GM20431 (cell line): ENCODE data around the gene NTN1.

ENCODE experiments used
- in situ Hi-C: fragments of 300-500 bp; cut with MseI, MboI; formaldehyde crosslinking; loops from one replicate; pipeline ENCODE4 v1.15.0; 2020; ENCODE audit warnings: low sequenced_read_pairs; ENCODE audit not compliant: unreplicated experiment

Gene NTN1

GRCh38 chr17:9237661-9238301 is 216.5 kb downstream of the NTN1 start:
- in situ Hi-C loops, result no loop called here

DNA sequence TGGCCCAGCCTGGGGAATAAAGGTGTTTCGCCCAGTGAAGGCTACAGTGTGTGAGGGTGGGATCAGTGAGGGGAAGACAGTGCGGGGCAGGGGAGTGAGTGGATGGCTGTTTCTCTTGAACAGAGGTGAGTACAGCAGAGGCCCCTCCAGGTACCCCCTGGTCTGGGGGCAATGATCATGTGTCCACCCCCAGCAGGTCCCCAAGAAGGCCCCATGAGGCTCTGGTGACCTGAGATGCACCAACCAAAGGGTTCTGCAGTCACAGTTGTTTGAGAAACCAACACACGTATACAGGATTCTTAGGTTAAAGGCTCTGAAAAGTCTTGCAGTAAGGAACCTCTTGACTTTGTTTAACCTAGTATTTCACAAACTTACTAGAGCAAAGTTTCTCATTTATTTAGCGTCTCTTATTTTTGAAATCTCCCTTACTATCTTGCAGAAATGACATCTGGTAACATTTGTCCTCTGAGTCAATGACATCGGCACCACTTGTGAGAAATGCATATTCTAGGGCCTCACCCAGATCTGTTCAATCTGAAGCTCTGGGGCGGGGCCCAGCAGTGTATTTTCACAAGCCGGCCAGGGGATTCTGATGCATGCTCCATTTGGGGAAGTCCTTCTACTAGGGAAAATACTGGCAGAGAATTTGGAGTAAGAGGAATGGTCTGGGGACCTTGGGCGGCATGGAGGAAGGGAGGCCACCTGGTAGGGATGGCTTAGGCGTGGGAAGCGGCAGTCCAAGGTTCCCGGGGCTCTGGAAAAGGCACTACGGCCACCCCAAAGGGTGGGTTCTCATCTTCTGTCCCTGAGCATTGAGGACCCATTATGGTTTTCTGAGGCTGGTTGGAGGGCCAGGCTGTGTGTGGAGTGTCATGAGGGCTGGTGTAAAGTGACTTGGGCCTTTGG is 217.3 kb downstream of the NTN1 start:
- in situ Hi-C loops, result no loop called here

GRCh38 chr17:9239246-9239792 is 218.0 kb downstream of the NTN1 start:
- in situ Hi-C loops, result no loop called here

DNA sequence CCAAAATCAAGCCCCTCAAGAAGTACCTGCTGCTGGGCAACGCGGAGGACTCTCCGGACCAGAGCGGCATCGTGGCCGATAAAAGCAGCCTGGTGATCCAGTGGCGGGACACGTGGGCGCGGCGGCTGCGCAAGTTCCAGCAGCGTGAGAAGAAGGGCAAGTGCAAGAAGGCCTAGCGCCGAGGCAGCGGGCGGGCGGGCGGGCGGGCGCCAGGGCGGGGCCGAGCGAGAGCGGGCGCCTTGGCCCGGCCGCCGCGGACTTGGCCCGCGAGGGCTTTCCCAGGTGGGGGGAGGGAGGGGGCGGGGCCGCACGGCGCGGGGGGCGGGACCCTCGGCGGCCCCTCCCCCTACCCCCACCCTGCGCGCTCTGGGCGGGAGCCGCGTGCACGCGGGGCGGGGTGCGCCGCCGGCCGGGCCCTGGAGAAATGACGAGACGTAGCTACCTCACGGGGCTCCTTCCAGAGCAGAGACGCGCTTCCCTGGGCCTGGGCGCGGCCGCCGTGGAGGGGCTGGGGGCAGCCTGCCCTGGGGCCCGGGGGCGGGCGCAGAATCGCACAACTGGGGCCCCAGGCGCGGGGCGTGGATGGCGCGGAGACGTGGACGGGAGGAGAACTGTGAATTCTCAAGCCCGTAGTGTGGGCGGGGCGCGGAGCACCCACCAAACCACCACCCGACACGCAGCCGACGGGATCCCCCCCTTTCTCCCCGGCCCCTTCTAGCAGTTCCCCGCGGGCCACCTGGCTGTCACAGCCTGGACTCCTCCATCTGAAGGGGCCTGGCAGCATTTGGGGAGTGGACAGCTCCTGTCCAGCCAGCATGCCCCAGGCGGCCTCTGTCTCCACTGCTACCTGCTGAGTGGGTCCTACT is 218.7 kb downstream of the NTN1 start:
- in situ Hi-C loops, result no loop called here

DNA sequence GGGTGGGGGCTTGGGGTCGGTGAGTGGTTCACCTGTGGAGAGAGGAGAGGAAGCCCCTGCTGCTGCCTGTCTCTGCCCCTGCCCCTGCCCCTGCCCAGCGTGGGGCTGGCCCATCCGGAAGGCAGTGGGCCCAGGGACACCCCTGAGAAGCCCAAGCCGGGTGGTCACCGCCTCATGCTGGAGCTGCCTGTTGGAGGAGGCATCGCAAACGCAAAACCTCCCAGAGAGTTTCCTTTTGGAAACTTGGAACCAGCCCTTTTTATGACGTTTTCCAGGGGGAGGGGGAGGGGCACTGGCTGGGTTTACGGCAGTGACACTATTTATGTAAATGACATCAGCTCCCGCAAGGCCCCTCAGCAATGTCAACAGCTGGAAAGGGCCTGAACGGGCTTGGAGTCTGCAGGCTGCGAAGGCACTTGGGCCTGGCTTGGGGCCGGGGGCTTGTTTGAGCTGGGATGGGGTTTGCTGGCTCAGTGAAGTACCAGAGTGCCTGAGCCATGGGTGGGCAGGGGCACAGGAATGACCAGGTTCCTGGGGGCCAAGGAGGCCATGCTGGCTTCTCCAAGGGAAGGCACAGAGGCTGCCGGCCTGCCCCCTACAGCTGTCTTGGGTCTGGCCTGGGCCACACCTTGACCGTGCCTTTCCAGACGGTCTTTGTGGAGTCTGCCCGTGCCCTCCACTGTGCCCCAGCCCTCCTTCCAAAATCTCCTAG is 219.5 kb downstream of the NTN1 start:
- in situ Hi-C loops, result no loop called here

DNA sequence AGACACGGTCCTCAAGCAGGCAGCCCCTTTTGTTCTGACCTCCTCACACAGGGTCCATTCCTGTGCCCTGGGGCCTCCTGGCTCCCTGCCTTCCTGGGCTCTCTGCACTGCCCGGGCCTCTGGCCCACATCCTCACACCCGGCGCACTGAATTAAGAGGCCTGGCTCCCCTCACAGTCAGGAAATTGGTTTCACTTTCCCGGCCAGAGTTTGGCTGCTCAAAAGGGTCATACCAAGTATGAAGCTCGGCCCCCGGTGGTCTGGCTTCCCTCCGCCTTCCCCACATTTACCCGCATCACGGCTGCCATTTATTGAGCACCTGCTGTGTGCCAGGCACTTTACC is 220.0 kb downstream of the NTN1 start:
- in situ Hi-C loops, result no loop called here

DNA sequence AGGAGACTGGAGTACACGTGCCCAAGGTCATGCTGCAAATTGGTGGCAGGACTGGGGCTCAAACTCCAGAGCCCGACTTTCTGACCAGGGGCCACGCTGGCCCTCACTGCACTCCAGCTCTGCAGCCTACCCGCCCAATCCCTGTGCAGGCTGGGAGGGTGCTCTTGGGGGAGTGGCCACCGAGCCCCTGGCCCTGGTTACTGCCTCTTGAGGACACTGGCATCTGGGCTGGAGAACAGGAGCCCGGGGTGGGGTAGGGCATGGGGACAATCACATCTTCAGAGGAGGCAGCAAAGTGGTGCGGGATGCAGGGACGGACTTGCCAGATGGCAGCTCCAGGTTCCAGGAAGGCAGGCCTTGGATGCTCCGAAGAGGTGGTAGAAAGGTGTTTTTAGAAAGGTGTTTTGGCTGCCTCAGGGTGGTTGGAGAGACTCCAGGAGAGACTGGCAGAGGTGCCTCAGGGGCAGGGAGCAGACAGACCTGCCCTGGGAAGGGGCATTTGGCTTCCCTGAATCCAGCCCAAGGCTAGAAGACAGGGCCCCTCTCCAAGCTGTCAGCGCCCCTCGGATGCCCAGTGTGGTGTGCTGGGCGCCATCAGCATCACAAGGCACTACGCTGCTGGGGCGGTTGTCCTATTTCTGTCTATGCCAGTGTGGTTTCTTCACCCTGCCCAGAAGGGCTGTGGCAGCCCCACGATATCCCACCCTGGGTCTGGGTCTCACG is 220.6 kb downstream of the NTN1 start:
- in situ Hi-C loops, result no loop called here

DNA sequence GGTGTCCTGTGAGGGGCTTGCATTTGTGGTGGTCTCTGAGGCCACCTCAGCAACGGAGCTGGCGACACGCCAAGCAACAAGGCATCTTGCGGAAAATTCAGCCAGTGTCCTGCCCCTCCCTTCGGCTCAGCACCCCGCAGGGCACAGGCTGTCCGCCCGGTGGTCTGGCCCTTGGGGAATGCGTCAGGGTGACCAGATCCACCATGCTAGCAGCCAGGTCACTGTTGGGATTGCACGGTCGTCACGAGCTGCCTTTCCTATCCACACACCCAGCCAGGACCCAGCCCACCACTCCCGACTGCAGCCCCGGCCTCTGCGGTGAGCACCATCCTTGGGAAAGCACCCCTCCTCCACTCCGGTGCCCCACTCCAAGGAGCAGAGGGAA is 221.2 kb downstream of the NTN1 start:
- in situ Hi-C loops, result no loop called here

DNA sequence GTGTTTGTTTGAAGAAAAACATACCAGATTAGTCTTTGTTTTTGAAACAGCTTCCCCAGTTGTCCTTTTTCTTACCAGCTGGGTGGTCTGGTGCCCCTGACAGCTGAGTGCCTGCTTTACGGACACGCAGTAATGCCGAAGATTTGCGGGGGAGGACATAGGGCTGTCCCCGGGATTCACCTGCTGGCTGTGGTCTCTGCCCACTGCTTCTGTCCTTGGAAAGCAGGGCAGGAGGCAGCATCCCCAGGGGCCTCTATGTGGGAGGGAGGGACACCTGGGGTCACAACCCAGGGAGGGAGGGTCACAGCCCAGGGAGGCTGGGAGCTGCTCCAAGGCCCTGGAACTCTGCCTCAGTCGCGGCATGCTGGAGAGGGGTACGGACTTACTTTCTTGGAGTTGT is 221.7 kb downstream of the NTN1 start:
- in situ Hi-C loops, result no loop called here

DNA sequence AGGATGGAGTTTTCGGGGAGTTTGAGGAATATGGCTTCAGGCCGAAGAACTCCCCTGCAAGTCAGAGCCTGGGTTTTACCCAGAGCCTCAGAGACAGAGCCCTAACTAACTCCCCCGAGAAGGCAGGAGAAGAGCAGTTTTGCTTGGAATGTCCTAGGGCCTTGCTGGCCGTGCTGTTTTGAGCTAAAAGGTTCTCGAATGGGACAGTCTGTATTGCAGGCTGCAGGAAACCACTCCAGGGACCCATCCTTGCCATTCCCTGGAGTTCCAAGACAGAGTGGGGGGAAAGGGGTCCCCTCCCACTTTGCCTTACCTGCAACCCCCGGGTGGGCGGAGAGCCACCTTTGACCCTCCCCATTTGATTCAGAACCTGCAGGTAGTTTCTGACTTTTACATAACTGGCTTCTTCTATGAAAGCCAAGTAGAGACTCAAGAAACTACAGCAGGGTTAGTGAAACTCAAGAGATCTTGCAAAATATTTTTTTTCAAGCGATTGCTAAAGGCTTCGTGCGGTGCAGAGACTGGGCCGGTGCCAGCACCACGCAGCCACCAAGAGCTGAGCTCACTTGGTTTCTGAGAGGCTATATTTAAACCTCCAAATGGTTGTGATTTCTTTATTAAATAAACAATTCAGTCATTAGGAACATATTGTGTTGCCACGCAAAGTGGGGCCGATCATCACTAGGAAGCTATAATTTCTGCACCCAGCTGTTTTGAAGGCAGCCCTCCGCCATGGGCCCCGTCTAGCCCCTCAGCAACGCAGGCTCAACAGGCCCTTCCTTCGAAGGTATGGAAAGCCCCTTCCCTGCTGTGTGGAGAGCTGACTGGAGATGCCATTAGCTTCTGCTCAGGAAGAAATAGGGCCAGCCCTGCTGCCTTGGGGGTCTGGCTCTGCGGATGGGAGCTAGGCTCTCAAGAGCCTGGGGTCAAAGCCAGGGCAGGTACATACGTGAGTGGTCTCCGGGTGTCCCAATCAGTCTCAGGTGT is 223.0 kb downstream of the NTN1 start:
- in situ Hi-C loops, result no loop called here

GRCh38 chr17:9247401-9247938 is 226.2 kb downstream of the NTN1 start:
- in situ Hi-C loops, result no loop called here

DNA sequence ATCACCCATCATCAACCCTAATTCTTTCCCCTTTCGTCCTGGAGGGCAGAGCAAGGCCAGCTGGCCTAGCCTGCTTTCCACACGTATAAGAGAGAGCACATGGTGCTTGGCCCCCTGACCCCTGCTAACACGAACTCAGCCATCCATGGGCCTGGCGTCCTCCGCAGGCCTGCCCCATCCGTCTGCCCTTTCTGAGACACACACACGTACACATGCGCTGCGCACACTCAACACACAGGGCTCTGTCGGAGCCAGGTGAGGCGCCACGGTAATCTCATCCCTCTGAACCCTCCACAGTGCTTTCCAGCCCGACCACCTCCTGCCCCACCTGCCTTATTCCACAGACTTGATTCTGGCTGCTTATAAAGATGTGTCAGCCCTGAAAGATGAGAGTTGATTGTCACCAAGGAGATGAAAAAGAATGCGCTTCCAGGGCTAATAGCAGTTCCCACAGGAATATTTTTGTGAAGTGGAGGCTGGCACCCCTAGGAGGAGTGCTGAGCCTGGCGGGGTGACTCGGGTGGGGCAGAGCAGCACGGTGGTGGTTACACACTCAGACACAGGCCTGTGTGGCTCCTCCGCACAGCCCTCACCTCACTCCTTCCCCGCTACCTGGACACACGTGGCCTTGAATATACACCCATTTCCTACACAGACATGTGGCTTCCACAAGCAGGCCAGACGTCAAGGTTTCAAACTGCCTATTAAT is 228.1 kb downstream of the NTN1 start:
- in situ Hi-C loops, result no loop called here

DNA sequence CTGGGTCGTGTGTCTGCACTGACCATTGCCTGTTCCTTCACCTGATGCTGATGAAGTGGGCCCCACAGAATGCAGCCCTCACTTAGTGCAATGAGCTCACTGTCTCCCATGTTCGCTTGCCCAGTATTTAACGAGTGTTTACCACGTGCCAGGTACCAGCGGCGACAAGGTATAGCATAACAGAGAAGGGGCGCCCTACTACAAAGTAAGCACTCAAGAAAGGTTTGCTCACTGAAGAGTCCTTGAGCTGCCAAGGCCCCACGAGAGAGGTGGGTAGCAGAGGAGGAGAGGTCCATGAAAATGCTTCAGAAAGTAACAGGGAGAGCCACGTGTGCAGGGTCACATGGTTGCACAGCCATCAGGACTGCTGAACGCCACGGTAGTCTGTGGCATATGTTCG is 230.0 kb downstream of the NTN1 start:
- in situ Hi-C loops, result no loop called here

DNA sequence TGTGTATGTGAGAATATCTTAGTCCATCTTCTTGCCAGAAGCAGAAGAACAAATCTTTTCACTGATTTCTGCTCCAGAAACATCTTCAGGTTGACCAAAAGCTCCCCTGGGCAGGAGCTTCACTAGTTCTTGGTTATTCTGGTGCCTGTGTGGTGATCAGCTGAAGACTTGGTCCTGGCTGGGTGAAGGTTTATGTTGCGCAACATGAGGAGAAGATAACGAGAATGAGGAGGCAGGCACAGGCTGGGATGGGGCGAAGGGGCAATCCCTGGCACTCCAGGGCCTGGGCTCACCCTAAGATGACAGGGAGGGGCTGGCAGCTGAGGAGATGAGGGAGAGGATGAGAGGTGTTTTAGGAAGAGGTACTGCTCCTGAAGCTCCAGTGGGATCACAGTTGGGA is 232.0 kb downstream of the NTN1 start:
- in situ Hi-C loops, result no loop called here

- in situ Hi-C loops, result no loop called here
Observed at GRCh38 chr17:9254841-9255240, 233.5 kb downstream of the NTN1 start.

DNA sequence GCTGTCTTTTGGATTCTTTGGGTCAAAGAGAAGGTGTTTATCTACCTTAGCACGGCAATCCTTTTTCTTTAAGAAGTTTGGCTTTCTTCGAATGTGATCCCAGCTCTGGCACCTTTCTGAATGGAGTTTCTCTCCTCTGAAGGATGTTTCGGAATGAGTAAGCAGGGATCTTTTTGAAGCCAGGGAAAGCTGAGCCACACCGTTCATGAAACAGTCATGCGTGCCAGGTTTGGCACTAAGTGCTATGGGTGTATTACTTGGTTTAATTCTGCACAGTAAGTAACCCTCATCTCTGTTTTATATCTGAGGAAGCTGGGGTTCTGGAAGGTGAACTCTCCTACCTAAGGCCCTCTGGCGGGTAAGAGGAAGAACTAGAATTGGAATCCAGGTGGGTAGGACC is 234.5 kb downstream of the NTN1 start:
- in situ Hi-C loops, result no loop called here

GRCh38 chr17:9256361-9256750 is 235.0 kb downstream of the NTN1 start:
- in situ Hi-C loops, result no loop called here
